ENCODE data around the gene ENOPH1.
"Not testable (repeated sequence)": the region's sequence is repeated elsewhere in the genome, so short reads cannot be mapped to it uniquely, and the experiment has no call there.

Gene ENOPH1

GRCh38 chr4:82473080-82473479, 42.7 kb downstream of the ENOPH1 start:
- not testable (repeated sequence) for DNase-seq (ENCODE audit: low spot score)

GRCh38 chr4:82473621-82474164, 43.3 kb downstream of the ENOPH1 start:
- no peak for DNase-seq (ENCODE audit: low spot score)

- DNase-seq (ENCODE audit: low spot score) = not testable (repeated sequence)
Measured at GRCh38 chr4:82475931-82476330, 45.5 kb downstream of the ENOPH1 start.

DNA sequence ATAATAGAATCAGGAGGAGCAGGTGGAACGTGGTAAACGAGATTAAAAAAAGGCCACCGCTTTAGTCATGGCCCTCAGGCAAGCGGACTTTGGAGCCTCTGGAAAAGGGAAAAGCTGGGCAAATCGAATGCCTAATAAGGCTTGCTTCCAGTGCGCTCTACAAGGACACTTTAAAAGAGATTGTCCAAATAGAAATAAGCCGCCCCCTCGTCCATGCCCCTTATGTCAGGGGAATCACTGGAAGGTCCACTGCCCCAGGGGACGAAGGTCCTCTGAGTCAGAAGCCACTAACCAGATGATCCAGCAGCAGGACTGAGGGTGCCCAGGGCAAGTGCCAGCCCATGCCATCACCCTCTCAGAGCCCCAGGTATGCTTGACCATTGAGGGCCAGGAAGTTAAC, 47.1 kb downstream of the ENOPH1 start:
- DNase-seq (ENCODE audit: low spot score) = not testable (repeated sequence)

- no peak for DNase-seq (ENCODE audit: low spot score)
Measured at GRCh38 chr4:82479562-82479961, 49.2 kb downstream of the ENOPH1 start.

DNA sequence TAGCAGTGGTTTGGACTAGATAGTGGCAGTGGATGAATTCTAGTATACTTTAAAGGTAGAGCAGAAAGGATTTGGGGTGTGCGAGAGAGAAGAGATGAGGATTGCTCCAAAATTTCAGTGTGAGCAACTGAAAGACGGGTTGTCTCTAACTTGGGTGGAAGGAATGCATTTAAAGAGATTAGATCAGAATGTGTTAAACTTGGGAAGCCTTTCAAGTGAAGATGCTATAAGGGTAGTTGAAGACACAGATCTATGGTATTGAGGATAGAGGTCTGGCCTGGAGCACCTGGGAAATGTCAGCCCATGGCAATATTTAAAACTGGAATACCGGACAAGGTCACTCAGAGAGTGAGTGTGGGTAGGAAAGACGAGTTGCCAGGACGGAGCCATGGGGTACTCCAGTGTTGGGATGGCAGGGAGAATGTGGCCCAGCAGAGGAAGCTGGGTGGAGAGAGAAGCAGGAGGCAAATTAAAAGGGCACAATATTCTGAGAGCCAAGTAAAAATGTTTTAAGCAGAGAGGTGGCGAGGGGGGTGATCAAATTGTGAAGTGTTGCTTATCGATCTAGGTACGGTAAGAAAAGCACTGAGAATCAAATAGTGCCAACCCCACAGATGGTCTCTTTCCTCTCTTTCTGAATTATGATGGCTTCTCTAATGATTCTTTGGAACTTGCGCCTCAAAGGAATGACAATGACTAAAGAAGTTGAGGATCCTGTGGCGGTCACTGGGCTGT, 50.5 kb downstream of the ENOPH1 start:
- DNase-seq (ENCODE audit: low spot score) = no peak

DNA sequence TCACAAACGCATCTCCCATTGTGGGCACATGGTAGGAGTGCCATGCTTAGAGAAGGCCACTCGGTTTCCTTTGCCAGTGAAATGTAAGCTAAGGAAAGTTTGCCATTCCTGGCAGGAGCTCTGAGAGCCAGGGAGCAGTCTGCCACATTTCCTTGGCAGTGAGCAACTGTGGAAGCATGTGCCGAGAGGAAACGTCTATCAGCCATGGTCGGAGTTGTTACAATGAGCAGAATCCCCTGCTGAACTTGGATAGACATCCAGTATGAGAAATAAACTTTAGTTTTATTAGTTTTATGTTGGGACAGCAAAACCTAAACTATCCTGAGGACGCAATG, 51.1 kb downstream of the ENOPH1 start:
- no peak for DNase-seq (ENCODE audit: low spot score)

GRCh38 chr4:82482387-82482786, 52.0 kb downstream of the ENOPH1 start:
- DNase-seq (ENCODE audit: low spot score) = no peak

DNA sequence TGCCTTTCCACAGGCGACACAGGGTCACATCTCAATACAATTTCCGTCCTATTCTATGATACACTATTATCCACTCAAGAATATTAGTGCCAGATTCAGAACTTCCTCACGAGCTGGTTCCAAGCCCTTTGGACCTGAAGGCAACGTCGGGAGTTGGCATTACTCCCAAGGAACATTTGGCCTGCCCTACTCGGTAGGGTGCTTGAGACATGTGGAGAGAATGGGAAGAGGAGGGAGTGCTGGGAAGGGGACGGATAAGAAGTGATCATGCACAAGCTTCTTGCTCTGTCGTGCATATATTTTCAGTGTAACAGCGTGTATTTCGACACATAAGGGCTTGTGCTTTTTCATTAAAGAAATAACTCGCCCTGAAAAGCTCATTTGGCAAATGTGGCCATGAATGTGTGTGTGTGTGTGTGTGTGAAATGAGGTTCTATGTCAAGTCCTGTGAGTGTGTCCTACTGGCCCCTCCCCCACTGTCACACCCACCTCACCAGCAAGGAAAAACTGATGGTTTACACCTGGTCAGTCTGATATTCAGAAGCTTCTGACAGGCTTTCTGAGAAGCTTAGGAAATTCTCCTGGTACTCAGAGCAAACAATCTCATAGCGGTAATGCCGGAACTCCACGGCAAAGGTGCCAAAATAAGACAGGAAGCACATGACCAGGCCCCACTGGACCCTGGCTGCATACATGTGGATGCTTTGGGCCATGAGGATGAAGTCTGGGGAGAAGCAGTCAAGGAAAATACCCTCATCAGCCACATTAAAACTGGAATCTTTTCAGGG, 54.8 kb downstream of the ENOPH1 start:
- no peak for DNase-seq (ENCODE audit: low spot score)

DNA sequence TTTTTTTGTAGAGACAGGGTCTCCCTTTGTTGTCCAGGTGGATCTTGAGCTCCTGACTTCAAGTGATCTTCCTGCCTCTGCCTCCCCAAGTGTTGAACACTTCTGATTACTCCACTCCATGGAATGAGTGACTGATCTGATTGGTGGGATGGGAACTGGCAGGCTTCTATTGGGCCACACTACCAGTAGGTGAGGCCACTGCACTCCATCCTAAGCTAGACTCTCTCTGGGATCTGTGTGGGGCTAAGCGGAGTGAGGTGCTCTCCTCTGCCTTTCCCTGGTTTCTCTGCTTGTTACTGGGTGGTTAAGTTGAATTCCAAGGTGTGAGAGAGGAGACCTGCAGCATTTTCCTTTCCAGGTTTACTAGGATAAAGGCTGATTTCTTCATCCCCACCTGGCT, 58.7 kb downstream of the ENOPH1 start:
- no peak for DNase-seq (ENCODE audit: low spot score)

- DNase-seq (ENCODE audit: low spot score) = no peak
Measured at GRCh38 chr4:82489987-82490386, 59.6 kb downstream of the ENOPH1 start.

DNA sequence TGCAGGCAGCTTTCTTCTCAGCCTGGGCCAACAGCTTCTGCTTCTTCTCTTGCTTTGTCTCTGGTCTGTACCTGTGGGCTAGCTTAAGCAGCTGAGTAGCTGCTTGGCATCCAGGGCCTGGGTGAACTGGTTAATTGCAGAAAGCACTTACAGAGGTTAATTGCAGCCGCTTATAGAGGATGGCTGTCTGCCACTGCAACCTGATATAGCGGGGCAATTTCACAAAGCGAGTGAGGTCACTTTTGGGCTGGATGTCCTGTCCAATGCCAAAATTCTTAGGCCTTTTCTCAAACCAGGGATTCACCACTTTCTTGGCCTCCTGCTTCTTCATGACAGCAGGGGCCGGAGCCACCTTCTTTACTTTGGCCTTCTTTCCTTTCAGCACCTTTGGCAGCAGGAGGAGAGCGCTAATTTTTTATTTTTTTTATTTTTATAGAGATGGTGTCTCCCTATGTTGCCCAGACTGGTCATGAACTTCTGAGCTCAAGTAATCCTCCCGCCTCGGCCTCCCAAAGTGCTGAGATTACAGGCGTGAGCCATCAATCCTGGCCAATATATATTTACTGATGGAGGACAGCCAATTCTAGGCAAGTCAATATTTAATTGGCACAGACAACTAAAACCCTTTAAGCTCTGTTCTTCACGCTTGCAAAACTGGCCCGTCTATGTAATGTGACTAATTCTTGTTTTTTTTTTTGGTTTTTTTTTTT, 61.0 kb downstream of the ENOPH1 start:
- DNase-seq (ENCODE audit: low spot score) = no peak

GRCh38 chr4:82493721-82494425, 63.5 kb downstream of the ENOPH1 start:
- DNase-seq (ENCODE audit: low spot score) = no peak

DNA sequence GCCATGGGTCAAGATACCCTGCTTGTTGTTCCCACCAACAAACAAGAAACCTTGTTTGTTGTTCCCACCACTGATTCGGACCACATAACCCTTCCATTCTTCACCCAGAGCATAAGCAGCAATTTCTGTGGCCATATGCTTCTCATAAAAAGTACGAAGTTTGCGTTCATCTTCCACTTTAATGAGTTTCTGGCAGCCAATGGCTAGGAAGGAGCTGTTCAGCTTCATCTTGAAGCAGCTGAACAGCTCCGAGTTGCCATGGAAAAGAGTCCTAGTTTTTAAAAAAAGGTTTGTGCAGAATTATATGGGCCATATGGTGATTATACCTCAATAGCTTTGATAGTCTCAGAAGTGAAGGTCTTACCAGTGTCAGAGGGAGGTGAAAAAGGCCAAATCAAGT, 65.3 kb downstream of the ENOPH1 start:
- no peak for DNase-seq (ENCODE audit: low spot score)

DNA sequence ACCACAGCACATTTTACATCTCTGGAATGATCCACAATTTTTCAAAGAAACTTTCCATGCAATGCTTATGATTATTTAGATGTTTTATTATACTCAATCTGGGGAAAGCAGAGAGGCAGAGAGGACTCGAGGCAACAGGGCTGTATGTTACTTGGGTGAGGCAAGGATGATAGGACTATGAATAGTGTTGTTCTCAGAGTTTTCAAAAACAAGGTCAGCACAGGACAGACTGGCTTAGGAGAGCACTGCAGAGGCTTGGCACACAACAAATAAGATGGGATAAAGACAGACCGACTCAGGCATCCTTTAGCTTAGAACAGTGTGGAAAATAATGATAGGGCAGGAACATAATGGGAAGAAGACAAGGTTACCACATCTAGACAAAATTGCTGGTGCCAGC, 66.0 kb downstream of the ENOPH1 start:
- no peak for DNase-seq (ENCODE audit: low spot score)

GRCh38 chr4:82499738-82500434, 69.5 kb downstream of the ENOPH1 start:
- no peak for DNase-seq (ENCODE audit: low spot score)

GRCh38 chr4:82500435-82501153, 70.2 kb downstream of the ENOPH1 start:
- DNase-seq (ENCODE audit: low spot score) = peak; percentile 15

DNA sequence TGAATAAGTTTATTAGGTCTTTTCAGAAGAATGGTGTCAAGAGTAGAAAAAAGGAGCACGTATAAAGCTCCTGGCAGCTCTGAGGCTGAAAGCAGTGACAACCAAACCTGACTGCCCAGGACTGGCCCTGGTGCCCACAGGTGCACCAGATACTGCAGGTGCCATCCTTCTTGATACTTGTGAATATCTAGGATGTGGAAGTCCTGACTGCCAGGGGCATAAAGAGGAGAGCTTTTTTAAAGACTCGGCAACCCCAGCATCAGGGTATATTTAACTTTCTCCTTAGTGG, 70.7 kb downstream of the ENOPH1 start:
- no peak for DNase-seq (ENCODE audit: low spot score)

DNA sequence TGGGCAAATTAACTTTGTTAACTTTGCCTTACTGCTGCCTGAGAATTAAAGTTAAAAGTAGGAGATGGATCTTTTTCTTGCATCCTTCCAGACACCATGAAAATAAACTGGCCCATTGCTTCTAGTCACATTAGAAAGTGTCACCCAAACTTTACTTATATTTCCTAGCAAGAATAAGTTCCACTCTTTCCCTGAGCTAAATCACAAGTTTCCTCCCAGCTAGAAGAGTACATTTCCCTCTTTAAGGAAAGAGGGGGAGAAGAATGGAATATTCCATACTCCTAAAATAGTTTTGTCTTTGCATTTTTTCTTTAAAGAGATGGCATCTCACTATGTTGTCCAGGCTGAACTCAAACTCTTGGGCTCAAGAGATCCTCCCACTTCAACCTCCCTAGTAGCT, 77.6 kb downstream of the ENOPH1 start:
- no peak for DNase-seq (ENCODE audit: low spot score)

- no peak for DNase-seq (ENCODE audit: low spot score)
Measured at GRCh38 chr4:82508806-82509428, 78.5 kb downstream of the ENOPH1 start.

- DNase-seq (ENCODE audit: low spot score) = no peak
Measured at GRCh38 chr4:82510216-82510615, 79.8 kb downstream of the ENOPH1 start.

Measured in putamen (tissue), 1 donor.